ENCODE results near the gene MEI1.

GRCh38 chr22:41766476-41766875 lies 67.2 kb downstream of the MEI1 start:
- TF ChIP-seq ZNF274 (IDR thresholded peaks at IDR 0.05; ENCODE audit: low read depth, low read length) = no peak
- TF ChIP-seq YY1 (IDR thresholded peaks at IDR 0.05; ENCODE audit: insufficient read depth, insufficient read length) = no peak
